Measurements from ENCODE around the gene B3GNT2. TPM values are rescaled to one million over a fixed set of nuclear protein-coding genes. Genes with fewer than 3 reads are reported as not detected.

The B3GNT2 gene
- polyA plus RNA-seq, 1 of the 3 experiments (the other 2 are of a cell fraction), result 6.3 TPM

GRCh38 chr2:62203459-62203858, 7.5 kb downstream of the B3GNT2 start:
- 80% methylated on average over 1 of the region's 1 CpG for WGBS (ENCODE audit: low lambda C conversion rate)

More at GRCh38 chr2:62203459-62203858, 7.5 kb downstream of the B3GNT2 start:
- H3K4me3 ChIP-seq (ENCODE audit: low read depth in 2 of 2, low read length in 1 of 2), result no peak overlapping the region
- no peak overlapping the region for H3K27ac ChIP-seq (ENCODE audit: low read depth in 2 of 2, low read length in 1 of 2)
- H3K27me3 ChIP-seq (ENCODE audit: insufficient read depth), result no peaks in the 10 kb centered on the region
- no peak overlapping the region for H2AFZ ChIP-seq (ENCODE audit: low read depth)
- no peaks in the 10 kb centered on the region for H3F3A ChIP-seq (replicated peaks; ENCODE audit: insufficient read depth)
- no peak overlapping the region for H3K9ac ChIP-seq
- H3K4me1 ChIP-seq (ENCODE audit: control insufficient read depth in 1 of 2, insufficient read depth in 2 of 2, low read depth in 1 of 2, low read length in 1 of 2), result peaks cover 2 to 19% of the 10 kb centered on the region in 2 experiments; a peak in 2 of 4 replicates
- no peak overlapping the region for H3K4me2 ChIP-seq
- H3K79me2 ChIP-seq (ENCODE audit: insufficient read depth), result peaks cover 77% of the 10 kb centered on the region
- POLR2A ChIA-PET, result no interaction called here
- no peak for DNase-seq
- H3K36me3 ChIP-seq (replicated peaks in 1 of 2; ENCODE audit: control insufficient read depth in 1 of 2, insufficient read depth in 2 of 2, low read length in 1 of 2), result no peaks in the 10 kb centered on the region
- TF ChIP-seq ZBTB33 (IDR thresholded peaks at IDR 0.05; ENCODE audit: borderline replicate concordance, low read depth) (no peak), RAD21 (IDR thresholded peaks at IDR 0.05; ENCODE audit: low read length) (no peak), JUND (IDR thresholded peaks at IDR 0.05) (no peak), IRF3 (IDR thresholded peaks at IDR 0.05; ENCODE audit: low read depth, low read length) (no peak), YY1 (IDR thresholded peaks at IDR 0.05; ENCODE audit: low read depth) (no peak), SIN3A (IDR thresholded peaks at IDR 0.05; ENCODE audit: borderline replicate concordance, low read depth, low read length) (no peak), MAX (IDR thresholded peaks at IDR 0.05; ENCODE audit: low read depth) (no peak), MEF2A (IDR thresholded peaks at IDR 0.05; ENCODE audit: borderline replicate concordance, low read depth) (no peak), RCOR1 (IDR thresholded peaks at IDR 0.05; ENCODE audit: low read length) (no peak), FOXJ3 (CRISPR knock-in tag; IDR thresholded peaks at IDR 0.05) (no peak), MXI1 (IDR thresholded peaks at IDR 0.05; ENCODE audit: low read depth, low read length) (no peak), USF2 (IDR thresholded peaks at IDR 0.05; ENCODE audit: borderline replicate concordance, low read depth, low read length) (no peak), CTCF (IDR thresholded peaks at IDR 0.05) (no peak)
- H3K9me3 ChIP-seq, result no peaks in the 10 kb centered on the region
- no peaks in the 10 kb centered on the region for H3K9me2 ChIP-seq
- H4K20me1 ChIP-seq (ENCODE audit: insufficient read depth), result peaks cover 38% of the 10 kb centered on the region
- CTCF ChIA-PET, result no interaction called here
